HFF-Myc (cell line): ENCODE measurements around the gene RAB6A.

Experiments used
- DNase-seq: peaks from one replicate; pipeline ENCODE4 v3.0.0-alpha.2; 2011; ENCODE audit warnings: low read depth; ENCODE audit errors: extremely low read depth
- H3K4me3 ChIP-seq: replicated peaks from 2 replicates; pipeline ENCODE4 v1.5.1; 2011; ENCODE audit warnings: low read depth, mild to moderate bottlenecking, control low read depth, low read length
- TF ChIP-seq, protein P1 (sequence below): IDR thresholded peaks from 2 replicates; pipeline ENCODE4 v1.5.1; 2012; ENCODE audit warnings: mild to moderate bottlenecking, low read depth, low read length, control low read depth; ENCODE audit errors: missing control alignments

RAB6A gene

DNA sequence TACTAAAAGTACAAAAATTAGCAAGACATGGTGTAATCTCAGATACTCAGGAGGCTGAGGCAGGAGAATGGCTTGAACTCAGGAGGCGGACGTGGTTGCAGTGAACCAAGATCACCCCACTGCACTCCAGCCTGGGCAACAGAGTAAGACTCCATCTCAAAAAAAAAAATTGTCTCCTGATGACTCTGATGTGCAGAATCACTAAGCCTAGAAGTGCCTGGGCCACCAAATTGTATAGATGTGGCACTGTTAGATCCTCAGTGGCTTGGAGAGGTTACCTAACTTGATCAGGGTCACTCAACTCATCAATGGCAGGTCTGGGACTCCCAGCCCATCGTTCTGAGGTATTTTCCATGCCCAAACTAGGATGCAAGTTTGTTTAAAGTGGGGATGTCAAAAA is 103.9 kb downstream of the RAB6A start:
- DNase-seq, result no peak
- TF ChIP-seq, protein P1, sequence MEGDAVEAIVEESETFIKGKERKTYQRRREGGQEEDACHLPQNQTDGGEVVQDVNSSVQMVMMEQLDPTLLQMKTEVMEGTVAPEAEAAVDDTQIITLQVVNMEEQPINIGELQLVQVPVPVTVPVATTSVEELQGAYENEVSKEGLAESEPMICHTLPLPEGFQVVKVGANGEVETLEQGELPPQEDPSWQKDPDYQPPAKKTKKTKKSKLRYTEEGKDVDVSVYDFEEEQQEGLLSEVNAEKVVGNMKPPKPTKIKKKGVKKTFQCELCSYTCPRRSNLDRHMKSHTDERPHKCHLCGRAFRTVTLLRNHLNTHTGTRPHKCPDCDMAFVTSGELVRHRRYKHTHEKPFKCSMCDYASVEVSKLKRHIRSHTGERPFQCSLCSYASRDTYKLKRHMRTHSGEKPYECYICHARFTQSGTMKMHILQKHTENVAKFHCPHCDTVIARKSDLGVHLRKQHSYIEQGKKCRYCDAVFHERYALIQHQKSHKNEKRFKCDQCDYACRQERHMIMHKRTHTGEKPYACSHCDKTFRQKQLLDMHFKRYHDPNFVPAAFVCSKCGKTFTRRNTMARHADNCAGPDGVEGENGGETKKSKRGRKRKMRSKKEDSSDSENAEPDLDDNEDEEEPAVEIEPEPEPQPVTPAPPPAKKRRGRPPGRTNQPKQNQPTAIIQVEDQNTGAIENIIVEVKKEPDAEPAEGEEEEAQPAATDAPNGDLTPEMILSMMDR, result no peak

GRCh38 chr11:73655686-73656085 is 105.2 kb downstream of the RAB6A start:
- no peak overlapping the region for H3K4me3 ChIP-seq
- TF ChIP-seq, protein P1, result no peak
- no peak for DNase-seq

More for the DNA sequence above, 103.9 kb downstream of the RAB6A start:
- no peak overlapping the region for H3K4me3 ChIP-seq

DNA sequence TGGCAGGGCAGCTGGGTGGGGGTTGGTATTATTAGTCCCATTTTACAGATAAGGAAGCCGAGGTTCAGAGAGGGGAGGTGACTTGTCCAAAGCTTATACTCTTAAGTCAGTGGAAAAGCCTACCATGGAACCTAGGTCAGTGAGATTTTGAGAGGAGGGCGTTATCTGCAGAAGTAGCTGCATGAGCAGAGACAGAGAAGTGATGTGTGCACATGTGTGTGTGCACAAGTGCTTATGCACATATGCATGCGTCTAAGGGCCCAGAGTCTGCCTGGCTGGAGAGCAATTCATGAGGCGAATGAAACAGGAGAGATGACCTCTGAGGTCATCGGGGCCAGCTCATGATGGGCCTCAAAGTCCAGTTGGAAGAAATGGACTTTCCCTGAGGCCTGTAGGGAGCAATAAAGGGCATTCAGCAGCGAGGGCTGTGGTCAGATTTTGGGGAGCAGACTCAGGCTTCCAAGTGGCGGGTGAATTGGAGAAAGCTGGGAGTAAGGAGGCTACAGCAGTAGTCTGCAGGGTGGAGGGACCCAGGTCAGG is 106.3 kb downstream of the RAB6A start:
- TF ChIP-seq, protein P1, result no peak
- H3K4me3 ChIP-seq, result no peak overlapping the region
- no peak for DNase-seq

- H3K4me3 ChIP-seq, result no peak overlapping the region
- no peak for DNase-seq
- TF ChIP-seq, protein P1, result no peak
These were observed 106.9 kb downstream of the RAB6A start for GRCh38 chr11:73653996-73654395.

GRCh38 chr11:73652856-73653559 is 107.9 kb downstream of the RAB6A start:
- DNase-seq, result no peak
- TF ChIP-seq, protein P1, result no peak
- no peak overlapping the region for H3K4me3 ChIP-seq

DNA sequence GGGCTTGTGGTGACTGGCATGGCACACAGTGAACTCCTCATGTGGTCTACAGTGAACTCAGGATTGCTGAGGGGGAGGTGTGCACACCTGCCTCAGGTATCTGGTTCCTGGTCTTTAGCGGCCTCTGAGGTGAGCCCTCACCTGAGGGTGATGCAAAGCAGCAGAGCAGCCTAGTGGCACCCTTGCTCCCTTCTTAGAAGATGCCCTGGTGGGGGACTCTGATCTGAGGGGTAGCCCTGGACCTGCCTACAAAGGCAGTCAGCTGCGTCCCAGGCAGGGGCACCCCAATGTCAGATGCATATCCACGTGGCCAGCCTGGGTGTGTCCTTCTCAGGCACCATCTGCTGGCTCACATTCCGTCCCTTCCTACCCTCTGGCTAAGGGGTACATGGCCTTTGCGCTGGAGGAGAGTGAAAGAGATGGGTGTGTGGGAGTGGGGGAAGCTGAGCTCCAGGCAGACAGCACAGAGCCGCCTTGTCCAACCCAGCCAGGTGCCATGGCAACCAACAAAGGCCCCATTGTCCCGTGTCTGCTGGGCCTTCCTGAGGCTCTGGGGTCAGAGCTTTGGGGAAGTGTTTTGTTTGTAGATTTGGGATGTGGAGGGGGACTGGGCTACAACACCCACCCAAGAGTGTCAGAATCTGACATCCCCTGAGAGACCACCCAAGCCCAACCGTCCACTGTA is 108.7 kb downstream of the RAB6A start:
- H3K4me3 ChIP-seq, result no peak overlapping the region
- DNase-seq, result no peak
- TF ChIP-seq, protein P1, result no peak
